ENCODE data around the gene CPA5.

The CPA5 gene

DNA sequence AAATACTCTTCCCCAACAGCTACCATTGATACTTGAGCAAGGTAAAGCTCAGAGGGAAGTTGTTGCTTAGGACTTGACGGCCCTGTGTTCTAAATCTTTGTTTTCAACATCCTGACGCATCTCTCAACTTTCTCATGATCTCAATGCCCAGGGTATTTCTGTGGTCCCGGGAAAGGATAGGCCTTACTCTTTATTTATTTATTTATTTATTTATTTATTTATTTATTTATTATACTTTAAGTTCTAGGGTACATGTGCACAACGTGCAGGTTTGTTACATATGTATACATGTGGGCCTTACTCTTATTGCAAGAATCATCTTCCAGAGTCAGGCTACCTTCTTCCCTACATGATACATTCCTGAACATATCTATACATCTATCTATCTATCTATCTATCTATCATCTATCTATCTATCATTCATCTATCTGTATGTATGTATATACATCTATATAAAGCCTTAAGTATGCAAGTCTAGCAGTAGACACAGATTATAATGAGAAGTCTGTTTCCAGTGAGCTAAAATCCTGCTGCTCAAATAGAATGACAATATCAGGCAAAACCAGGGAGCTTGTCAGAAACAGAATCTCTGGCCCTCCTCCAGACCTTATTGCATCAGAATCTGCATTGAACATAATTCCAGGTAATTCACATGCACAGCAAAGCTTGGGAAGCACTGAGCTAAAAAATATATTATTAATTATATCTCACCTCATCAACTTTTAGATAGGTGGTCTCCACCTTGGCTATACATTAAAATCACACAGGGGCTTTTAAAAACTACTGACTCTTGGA, 12.2 kb upstream of the CPA5 start:
- no peak for DNase-seq

DNA sequence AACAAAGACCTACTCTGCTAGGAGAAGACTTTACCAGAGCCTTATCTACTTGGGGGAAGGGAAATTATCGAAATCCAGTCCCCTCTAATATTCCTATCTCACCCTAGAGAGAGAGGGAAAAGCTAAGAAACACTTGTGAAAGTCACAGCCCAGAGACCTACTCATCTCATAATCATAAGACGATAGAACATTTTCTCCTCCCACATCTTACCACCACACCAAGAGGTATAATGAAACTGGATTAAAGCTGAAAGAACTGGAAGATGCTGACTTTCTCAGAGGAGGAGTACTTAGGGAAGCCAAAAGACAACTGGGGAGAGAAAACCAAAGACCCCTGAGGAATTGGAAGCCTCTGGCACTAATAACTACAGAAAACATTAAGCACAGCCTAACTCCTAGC, 10.8 kb upstream of the CPA5 start:
- no peak for DNase-seq

DNA sequence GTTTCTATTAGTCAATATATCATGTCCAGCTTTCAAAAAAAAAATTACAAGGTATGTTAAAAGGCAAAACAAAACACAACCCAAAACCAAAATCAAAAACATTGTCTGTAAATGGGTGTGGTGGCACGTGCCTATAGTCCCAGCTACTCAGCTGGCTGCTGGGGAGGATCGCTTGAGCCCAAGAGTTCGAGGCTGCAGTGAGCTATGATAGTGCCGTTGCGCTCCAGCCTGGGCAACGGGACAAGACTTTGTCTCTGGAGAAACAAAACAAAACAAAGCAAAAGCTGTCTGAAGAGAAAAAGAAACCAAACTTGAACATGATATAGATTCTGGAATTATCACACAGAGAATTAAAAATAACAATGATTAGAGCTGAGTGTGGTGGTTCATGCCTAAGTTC, 10.3 kb upstream of the CPA5 start:
- DNase-seq: no peak

DNA sequence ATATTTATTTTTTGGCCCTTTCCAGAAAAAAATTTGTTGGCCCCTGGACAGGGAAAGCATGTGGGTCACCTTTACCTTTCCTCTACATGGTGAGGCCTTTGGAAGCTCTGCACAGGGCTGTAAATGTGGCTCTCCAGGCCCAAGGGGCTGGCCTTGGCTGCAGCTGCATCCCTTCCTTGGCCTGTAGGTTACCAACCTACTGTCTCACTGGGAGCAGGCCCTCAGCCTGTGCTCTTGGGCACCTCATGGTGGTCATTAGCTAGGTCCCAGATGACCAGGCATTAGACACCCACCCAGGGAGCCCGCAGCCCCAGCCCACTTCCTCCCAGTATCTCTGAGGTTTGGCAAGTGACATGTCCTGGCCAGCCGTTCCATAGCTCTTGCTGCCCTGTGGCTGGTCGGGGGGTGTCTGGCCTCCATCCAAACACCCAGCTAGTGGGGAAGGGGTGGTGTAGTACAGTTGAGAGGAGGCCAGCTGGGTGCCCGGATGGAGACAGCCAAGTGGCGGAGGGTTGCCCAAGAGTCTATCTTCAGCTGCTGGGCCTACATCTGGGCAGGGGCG, 7.1 kb upstream of the CPA5 start:
- DNase-seq: no peak

DNA sequence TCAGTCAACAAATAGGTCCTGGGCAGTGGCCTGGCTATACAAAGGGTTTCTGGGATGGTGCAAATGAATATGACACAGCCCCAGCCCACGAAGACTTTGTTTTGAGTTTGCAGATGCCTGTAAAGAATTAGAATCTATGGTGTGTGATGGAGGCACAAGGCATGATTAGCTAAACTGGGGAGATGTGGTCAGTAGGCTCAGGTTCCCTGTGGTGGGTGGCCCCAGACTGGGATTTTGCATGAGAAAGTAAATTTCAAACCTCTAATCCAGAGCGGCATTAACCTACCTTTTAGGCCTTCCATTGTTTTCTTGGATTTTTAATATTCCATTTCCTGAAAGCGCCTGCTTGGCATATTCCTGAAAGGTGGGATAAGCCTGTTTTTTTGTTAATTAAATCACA, 6.4 kb upstream of the CPA5 start:
- DNase-seq: no peak

DNA sequence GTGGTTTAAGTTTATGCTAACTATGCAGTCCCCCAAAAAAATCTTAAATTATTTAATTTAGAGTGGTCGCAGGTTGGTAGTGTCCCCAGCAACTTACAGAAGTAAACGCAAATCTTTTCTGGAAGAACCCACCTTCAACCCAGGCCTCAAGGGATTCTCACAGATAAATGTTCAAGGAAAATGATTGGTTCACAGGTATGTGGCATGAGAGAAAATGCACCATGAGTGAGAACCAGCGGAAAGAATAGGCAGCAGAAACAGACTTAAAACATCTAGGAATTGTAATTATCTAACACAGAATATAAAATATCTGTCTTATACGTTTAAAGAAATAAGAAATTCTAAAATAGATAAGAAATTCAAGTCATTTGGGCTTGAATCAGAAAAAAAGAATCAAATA, 2.7 kb upstream of the CPA5 start:
- DNase-seq: no peak

DNA sequence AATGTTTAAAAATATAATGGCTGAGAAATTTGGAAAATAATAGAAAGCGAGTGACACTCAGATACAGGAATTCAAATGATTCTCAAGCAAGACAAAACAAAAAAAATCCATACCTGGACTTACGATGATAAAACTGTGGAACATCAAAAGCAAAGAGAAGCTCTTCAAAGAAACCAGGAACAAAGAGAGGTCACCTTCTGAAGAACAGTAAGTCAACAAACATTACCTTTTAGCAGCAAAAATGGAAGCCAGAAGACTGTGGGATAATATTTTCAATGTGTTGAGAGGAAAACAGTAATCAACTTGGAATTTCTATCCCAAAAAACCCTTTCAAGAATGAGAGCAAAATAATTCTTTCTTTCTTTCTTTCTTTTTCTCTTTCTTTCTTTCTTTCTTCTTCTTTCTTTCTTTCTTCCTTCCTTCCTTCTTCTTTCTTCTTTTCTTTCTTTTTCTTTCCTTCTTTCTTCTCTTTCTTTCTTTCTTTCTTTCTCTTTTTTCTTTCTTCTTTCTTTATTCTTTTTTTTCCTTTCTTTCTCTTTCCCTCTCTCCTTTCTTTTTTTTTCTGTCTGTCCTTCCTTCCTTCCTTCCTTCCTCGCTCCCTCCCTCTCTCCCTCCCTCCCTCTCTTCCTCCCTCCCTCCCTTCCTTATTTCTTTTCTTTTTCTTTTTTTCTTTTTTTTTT, 1.8 kb upstream of the CPA5 start:
- no peak for DNase-seq

DNA sequence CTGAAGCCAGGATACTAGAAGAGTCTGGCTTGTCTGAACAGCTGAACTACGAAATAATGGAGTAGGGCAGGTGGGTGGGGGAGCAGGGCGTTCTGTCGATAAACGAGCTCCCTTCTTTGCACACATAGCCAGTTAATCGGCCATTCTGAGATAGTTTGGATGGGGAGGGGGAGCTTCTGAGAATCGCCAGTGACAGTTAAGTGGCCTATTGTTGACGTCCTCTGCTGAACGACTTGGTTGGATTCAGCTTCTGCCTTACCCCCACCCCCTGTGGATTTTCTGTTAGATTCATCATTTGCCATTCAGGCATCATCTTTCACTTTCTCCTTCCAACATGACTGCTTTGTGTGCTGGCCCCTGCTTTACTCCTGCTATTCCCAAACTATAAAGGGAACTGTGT, 520 bp downstream of the CPA5 start:
- no peak for DNase-seq

DNA sequence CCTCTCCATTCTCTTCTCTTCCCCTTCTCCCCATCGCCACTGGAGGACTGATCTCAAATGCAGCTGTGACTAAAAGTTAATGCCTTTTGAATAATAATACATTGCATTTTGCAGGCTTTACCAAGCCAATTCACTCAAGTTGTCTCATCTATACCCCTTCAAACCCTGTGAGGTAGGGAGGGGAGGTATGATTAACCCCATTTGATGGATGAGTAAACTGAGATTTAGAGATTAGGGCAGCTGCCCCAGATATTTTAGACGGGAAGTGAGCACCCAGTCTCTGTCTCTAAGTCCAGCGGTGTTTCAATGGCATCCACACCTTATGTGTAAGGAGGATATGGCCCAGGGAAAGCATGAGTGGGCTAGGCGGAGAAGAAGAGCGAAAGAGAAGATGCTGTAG, 1.1 kb downstream of the CPA5 start:
- no peak for DNase-seq

DNA sequence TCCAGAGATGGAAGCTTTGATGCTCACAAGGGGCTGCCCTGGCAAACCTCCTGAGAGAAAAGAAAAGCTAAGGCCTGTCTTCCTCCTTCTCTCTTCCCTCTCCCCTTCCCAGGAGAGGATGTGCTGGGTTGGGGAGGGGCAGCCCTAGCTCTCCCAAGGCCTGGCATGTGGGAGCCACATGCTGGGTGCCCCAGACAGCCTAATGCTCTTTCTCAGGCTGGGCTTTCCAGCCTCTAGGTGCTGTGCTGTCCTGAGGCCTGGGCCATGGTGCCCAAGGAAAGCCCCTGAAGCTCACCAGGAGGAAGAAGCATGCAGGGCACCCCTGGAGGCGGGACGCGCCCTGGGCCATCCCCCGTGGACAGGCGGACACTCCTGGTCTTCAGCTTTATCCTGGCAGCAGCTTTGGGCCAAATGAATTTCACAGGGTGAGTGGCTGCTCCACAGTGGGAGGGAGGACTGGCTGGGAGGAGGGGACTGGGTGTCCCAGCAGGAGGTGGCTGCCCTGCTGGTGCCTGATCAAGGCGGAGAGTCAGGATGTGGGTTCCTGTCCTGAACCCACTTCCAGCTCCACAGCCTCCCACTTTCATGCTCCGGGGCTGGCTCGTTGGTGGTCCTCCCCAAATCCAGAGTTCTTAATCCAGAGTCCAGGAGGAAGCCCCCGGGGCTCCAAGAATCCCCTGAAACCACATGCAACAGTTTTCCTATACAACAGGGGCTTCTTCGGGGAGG, 1.7 kb downstream of the CPA5 start:
- DNase-seq: no peak

DNA sequence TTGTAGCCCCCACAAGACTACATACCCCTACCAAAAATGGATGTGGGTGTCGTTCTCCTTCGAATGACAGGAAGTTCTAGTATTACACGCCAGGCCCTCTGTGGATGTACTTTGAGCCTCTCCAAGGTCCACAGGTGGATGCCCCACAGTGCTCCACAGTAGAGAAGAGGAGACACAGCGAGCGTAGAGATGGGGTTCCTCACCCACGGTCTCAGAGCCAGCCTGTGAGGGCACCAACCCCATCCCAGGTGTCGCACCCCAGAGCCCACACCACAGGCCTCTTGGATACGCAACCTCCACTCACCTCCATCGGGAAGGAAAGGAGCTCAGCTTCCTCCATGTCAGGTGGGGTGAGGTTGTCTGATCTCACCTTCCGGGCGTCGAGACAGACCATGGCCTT, 2.3 kb downstream of the CPA5 start:
- DNase-seq: no peak

DNA sequence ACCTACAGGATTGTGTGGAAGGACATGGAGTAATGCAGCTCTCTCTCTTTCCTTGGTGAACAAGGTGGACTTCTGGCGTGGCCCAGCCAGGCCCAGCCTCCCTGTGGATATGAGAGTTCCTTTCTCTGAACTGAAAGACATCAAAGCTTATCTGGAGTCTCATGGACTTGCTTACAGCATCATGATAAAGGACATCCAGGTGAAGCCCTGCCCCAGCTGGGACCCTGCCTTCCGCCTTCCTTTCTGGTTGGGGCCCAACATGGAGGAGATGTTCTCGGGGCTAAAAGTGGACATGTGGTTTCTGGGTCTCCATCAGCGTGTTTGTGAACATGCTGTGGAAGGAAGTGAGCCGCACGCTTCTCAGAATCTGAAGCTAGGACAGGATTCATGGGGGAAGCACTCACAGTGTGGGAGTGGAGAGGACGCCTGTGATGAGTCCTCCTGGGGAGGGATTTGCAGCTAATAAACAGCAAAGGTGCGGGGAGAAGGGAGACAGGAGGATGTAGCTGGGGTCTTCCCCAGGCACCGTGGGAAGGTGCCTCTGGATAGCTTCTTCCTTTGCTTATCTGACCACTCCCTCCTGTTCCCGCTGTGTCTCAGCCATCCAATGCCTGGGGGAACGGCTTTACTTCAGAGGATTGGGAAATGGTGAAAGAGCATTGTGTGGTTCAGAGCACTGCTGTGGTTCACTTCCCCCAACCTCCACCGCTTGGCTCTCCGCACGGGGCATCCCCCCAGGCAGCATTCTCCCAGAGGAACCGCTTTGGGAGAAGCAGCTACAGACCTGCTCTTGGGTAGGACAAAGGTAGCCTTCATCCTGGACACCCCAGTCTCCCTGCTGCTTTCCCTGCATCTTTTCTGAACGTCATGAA, 5.5 kb downstream of the CPA5 start:
- DNase-seq: no peak

DNA sequence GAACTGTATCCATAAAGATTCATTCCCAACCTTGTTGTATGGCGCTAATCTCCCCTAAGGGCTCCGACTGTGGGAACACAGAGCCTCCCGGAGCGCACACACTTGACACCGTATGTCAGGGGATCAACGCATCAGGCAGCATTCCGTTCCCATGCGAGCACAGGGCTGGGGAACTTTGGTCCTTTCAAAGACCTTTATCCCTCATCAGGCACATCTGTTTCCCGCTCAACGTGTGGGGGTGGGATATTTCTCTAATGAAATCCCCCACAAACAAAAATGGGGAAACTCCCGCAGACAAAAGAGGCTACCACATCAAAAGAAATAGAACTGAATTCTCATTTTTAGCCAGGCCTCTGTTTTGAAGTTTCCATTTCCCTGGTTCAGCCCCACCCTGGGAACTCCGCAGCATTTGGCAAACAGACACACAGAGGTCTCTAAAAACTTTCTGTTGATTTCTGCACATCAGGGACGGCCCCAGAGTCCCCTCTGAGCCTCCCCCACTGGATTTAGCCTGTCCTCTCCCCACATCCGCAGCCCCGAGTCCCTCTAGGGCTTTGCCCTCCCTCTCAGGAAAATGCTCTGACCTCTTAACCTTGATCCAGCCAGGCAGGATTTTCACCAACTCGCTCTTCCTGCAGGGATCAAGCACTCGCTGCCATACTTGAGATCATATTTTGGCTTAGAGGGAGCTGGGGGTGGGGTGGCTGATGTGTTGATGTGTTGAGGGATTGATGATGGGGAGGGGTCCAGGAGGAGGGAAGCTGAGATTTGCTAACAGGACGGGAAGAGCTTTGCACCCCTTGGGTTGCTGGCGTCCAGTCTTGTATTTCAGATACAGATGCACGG, 6.6 kb downstream of the CPA5 start:
- DNase-seq: no peak

DNA sequence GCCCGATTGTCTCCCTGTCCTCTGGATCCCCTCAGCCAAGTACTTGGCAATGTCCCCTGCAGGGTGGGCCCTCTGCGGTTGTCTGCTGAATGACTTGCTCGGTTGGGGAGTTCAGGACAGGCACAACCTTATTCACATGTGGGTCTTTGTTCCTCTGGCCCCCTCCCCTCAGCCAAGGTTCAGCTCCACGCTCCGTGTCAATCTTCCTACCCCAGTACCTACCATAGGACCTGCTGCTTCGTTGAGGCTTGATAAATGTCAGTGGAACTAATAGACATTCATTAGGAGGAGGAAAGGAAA, 7.1 kb downstream of the CPA5 start:
- no peak for DNase-seq

DNA sequence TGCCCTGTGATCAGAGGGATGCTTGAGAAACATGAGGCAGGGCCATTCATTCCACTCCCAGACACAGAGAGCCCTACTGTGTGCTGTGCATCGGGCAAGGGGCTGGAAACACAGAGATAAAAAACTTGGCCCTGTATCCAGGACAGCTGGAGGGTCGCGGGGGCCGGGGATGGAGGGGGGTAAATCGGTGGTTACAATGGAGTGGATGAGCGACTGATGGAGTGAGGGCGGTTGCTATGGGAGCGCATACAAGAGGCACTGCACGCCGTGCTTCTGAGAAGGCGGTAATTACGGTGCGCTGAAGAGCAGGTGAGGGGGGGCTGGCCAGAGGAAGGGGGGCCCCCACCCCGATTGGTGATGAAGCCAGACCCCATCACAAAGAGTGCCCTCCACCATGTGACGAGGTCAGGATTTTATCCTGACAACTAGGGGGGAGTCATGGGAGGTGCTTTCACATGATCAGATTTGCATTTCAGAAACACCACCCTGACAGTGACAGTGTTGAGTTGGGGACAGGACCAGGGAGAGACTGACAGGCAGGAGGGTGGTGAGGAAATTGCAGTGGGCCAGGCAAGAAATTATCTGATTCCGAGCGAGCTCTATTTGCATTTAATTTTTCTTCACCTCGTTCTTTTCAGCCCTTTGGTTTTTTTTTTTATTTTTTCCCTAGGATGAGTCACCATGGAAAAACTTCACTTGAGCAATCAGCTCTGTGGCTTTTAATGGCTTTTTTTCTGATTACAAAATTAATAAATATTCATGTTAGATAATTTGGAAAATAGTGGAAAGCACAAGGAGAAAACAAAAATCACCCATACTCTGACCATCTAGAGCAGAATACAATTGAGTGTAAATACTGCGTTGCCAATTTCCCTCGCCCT, 7.8 kb downstream of the CPA5 start:
- no peak for DNase-seq

DNA sequence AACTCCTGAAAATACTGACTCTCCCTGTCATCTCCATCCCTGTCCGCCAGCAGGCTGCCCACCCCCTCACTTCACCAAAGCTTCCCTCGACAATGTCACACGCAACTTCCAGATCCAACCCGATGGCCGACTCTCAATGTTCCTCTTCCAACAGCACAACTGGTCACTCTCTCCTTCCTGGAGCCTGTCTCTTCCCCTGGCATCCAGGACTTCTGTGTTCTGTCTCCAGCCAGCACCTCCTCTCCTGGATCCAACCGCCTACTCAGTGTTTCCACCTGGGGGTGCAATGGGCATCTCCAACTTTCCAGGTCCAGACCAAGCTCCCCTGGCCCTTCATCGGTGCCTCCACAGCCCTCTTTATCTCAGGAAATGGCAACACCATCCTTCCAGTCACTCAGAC, 8.6 kb downstream of the CPA5 start:
- no peak for DNase-seq

DNA sequence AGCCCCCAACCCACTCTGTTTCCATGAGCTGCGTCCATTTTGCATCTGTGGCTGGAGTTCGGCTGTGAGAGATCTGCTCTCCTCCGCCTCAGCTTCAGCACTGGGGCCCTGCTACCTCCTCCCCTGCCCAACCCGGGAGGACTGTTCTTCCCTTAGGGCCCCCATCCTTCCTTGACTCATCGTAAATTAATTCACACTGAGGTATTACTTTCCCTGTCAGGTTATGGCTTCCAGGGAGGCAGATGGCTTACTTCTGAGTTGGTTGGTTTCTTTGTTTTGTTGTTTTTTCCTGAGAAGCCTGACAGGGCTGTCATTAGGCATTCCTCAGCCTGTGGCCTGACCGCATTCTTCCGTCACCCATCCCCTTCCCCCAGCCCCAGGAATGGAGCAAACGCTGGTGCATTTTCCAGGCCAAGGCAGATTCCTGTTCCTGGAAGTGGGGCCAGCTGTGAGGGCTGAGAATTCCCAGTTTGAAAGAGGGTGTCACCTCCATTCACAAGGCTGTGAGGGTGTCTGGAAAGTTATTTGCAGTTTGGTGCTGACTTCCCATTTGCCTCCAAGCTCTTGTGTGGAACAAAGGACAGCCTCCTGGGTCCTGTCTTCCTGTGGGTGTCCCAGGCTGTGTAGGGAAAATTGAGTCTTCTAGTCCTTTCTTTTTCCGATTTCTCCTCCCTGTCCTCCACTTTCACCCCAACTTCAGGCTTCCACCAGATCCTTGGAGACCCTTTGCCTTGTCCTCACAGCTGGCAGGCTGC, 11.7 kb downstream of the CPA5 start:
- no peak for DNase-seq

DNA sequence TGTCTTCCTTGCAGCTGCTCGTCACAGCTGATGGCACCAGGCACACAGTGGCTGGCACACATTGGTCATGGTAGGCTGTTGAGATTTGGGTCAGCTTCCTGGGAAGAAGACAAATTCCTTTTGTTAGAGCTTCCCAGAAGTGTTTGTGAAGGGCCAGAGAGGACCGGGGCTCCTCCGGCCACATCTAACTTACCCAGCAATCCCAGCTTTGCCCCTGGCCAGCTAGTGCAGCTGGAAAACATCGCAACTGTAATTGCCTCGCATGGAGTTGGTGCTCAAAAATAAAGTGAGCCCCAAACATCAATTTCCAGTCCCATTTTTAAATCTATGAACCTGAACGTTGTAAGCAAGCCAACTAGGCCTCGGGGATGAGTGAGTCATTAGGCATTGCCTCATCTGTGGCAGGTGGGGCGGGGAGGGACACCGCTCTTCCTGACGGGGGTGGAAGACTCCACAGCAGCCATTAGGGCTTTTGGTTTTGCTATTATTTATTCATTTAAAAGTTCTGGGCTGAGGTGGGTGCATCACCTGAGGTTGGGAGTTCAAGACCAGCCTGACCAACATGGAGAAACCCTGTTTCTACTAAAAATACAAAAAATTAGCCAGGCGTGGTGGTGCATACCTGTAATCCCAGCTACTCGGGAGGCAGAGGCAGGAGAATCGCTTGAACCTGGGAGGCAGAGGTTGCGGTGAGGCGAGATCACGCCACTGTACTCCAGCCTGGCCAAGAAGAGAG, 12.4 kb downstream of the CPA5 start:
- DNase-seq: no peak

DNA sequence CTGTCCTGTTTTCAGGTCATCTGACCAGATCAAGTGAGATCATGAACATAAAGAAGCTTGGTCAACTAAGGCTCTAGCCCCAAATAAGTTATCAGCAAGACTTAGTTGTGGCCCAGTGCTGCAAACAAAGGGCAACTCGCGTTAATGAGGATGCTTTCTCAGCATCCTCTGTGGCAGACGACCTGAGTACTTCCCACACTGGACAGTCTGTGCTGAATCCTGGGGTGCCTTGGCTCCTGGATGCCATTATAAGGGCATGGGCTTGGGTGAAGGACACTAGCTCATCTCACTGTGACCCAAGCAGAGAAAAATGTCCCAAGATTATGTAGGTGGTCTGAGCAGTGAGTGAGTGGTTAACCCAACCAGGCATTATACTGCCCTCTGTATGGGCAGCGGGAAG, 13.9 kb downstream of the CPA5 start:
- no peak for DNase-seq
